HEK293T (cell line): ENCODE results near the gene MAPRE2.

Source experiments
- CTCF ChIA-PET: fragments of 350-600 bp; formaldehyde crosslinking; extraction: SDS; loops from one replicate; lab custom pipeline; 2021; ENCODE audit warnings: antibody characterized with exemption, inconsistent platforms; lab: Yijun Ruan, JAX
- POLR2A ChIA-PET: fragments of 350-600 bp; formaldehyde crosslinking; extraction: SDS; loops from one replicate; lab custom pipeline; 2020; ENCODE audit warnings: antibody characterized with exemption, inconsistent platforms; lab: Yijun Ruan, JAX
- DNase-seq: peaks from one replicate; pipeline ENCODE4 v3.0.0; 2012; ENCODE audit warnings: mixed read lengths; ENCODE audit errors: extremely low spot score
- ARNT ChIP-seq: fragments of 450-650 bp; IDR thresholded peaks from 2 replicates; pipeline ENCODE4 v1.6.1; 2017; ENCODE audit warnings: mild to moderate bottlenecking
- BHLHE40 ChIP-seq: fragments of 450-650 bp; IDR thresholded peaks from 2 replicates; pipeline ENCODE4 v1.6.1; 2016; ENCODE audit warnings: mild to moderate bottlenecking, moderate library complexity, borderline replicate concordance
- CTBP1 ChIP-seq: fragments of 450-650 bp; IDR thresholded peaks from 2 replicates; pipeline ENCODE4 v1.6.1; 2016; ENCODE audit warnings: borderline replicate concordance
- ELF4 ChIP-seq: fragments of 450-650 bp; IDR thresholded peaks from 2 replicates; pipeline ENCODE4 v1.6.1; 2017; ENCODE audit warnings: antibody characterized with exemption
- FOXA1 ChIP-seq: fragments of 450-650 bp; IDR thresholded peaks from 2 replicates; pipeline ENCODE4 v1.6.1; 2016; ENCODE audit warnings: mild to moderate bottlenecking
- FOXK2 ChIP-seq: fragments of 450-650 bp; IDR thresholded peaks from 2 replicates; pipeline ENCODE4 v1.6.1; 2016; ENCODE audit warnings: mild to moderate bottlenecking
- FOXM1 ChIP-seq: fragments of 450-650 bp; IDR thresholded peaks from 2 replicates; pipeline ENCODE4 v1.6.1; 2017; ENCODE audit warnings: mild to moderate bottlenecking, borderline replicate concordance
- HDGF ChIP-seq: fragments of 450-650 bp; IDR thresholded peaks from 2 replicates; pipeline ENCODE4 v1.6.1; 2017; ENCODE audit warnings: antibody characterized with exemption, borderline replicate concordance
- L3MBTL2 ChIP-seq: fragments of 450-650 bp; conservative IDR thresholded peaks from 2 replicates; pipeline ENCODE4 v1.6.1; 2016; ENCODE audit warnings: mild to moderate bottlenecking
- LEF1 ChIP-seq: fragments of 450-650 bp; IDR thresholded peaks from 2 replicates; pipeline ENCODE4 v1.6.1; 2017; ENCODE audit warnings: mild to moderate bottlenecking, borderline replicate concordance
- NFRKB ChIP-seq: fragments of 450-650 bp; IDR thresholded peaks from 2 replicates; pipeline ENCODE4 v1.6.1; 2016; ENCODE audit warnings: mild to moderate bottlenecking, moderate library complexity
- SP1 ChIP-seq: fragments of 450-650 bp; IDR thresholded peaks from 2 replicates; pipeline ENCODE4 v1.6.1; 2017
- SUZ12 ChIP-seq: fragments of 450-650 bp; IDR thresholded peaks from 2 replicates; pipeline ENCODE4 v1.6.1; 2016; ENCODE audit warnings: mild to moderate bottlenecking
- TARDBP ChIP-seq: fragments of 450-650 bp; IDR thresholded peaks from 2 replicates; pipeline ENCODE4 v1.6.1; 2016
- ZNF384 ChIP-seq: fragments of 450-650 bp; IDR thresholded peaks from 2 replicates; pipeline ENCODE4 v1.6.1; 2016
- TF ChIP-seq, protein P1 (sequence below): fragments of 450-650 bp; IDR thresholded peaks from 2 replicates; pipeline ENCODE4 v1.6.1; 2016

MAPRE2 gene

GRCh38 chr18:35038029-35038428 is 3.2 kb upstream of the MAPRE2 start:
- TF ChIP-seq FOXM1 (no peak), SP1 (no peak), FOXA1 (no peak), HDGF (no peak), FOXK2 (no peak), ELF4 (no peak), BHLHE40 (no peak), CTBP1 (no peak), L3MBTL2 (no peak), SUZ12 (no peak), NFRKB (no peak), ARNT (no peak), TARDBP (no peak), ZNF384 (no peak), LEF1 (no peak)
- TF ChIP-seq, protein P1, sequence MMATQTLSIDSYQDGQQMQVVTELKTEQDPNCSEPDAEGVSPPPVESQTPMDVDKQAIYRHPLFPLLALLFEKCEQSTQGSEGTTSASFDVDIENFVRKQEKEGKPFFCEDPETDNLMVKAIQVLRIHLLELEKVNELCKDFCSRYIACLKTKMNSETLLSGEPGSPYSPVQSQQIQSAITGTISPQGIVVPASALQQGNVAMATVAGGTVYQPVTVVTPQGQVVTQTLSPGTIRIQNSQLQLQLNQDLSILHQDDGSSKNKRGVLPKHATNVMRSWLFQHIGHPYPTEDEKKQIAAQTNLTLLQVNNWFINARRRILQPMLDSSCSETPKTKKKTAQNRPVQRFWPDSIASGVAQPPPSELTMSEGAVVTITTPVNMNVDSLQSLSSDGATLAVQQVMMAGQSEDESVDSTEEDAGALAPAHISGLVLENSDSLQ: no peak
- no peak for DNase-seq
- POLR2A ChIA-PET: no interaction called here
- CTCF ChIA-PET: no interaction called here

DNA sequence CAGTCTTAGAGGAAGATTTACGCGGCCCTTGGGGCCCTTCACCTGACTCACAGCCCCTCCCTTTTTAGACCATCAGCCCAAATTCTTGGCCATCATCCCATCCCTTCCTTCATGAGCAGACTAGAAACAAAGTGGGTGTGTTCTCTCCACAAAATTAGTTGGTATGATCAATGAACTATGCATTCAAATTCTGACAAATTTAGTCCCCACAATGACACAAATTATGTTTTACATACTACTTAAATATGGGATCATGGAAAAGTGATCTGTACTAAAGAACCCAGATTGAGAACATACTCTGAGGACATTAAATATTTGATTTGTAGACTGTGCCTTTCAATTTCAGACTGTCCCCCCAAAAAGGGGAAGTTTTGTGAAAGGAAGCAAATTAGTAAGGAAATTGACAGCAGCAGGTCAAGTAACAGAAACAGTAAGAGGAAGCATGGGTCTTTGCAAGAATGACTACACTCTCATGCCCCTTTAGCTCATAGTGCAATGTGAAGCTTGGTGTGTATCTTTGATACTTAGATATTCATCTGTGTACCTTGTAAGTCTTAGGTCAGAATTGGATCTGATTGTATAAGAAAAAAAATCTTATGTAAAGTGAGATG is 2.2 kb upstream of the MAPRE2 start:
- no peak for TF ChIP-seq TARDBP
- no peak for TF ChIP-seq ARNT
- no peak for TF ChIP-seq SP1
- no peak for TF ChIP-seq L3MBTL2
- no peak for TF ChIP-seq ZNF384
- TF ChIP-seq BHLHE40: no peak
- TF ChIP-seq HDGF: no peak
- TF ChIP-seq CTBP1: no peak
- no peak for TF ChIP-seq FOXM1
- TF ChIP-seq FOXK2: no peak
- no peak for TF ChIP-seq LEF1
- TF ChIP-seq ELF4: no peak
- TF ChIP-seq, protein P1: no peak
- no peak for TF ChIP-seq NFRKB
- CTCF ChIA-PET: interaction anchor here (0.7 to 1.6 kb wide), 2 partner anchors 9 to 121 kb away, joined by 4 read pairs; no protein-coding TSS in a partner anchor
- no peak for DNase-seq
- POLR2A ChIA-PET: interaction anchor here (2.4 kb wide), 1 partner anchor 13 kb away, joined by 14 read pairs; no protein-coding TSS in a partner anchor

DNA sequence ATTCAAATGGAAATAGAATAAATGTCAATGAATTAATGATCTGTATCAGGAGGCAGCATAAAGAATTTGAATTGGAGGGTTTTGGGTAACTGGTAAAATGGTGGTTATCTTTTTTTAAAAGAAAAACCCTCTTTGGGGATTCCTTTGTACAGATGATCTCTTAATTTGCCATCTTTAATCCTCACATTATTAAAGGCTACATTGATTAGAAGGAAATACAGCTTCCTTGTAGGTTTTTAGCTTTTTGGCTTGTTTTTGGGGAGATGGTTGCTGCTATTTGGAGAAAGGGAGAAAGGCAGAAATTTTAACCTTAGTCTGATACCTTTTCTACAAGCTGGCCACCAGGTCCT is 600 bp upstream of the MAPRE2 start:
- ChIA-PET POLR2A (interaction anchor here (0.6 to 3.1 kb wide), 11 partner anchors 12 to 305 kb away, joined by 3 to 18 read pairs (median 5); no protein-coding TSS in a partner anchor), CTCF (interaction anchor here (0.9 to 1.6 kb wide), 6 partner anchors 13 to 346 kb away, joined by 3 to 6 read pairs (median 4); no protein-coding TSS in a partner anchor)
- no peak for DNase-seq
- TF ChIP-seq TARDBP: no peak
- no peak for TF ChIP-seq ZNF384
- no peak for TF ChIP-seq SP1
- TF ChIP-seq NFRKB: no peak
- no peak for TF ChIP-seq BHLHE40
- TF ChIP-seq ELF4: no peak
- no peak for TF ChIP-seq FOXM1
- TF ChIP-seq LEF1: no peak
- no peak for TF ChIP-seq L3MBTL2
- TF ChIP-seq FOXA1: no peak
- no peak for TF ChIP-seq FOXK2
- TF ChIP-seq ARNT: no peak
- TF ChIP-seq, protein P1: no peak

GRCh38 chr18:35041815-35042387 is 688 bp downstream of the MAPRE2 start:
- no peak for TF ChIP-seq NFRKB
- TF ChIP-seq TARDBP: no peak
- TF ChIP-seq SP1: no peak
- TF ChIP-seq FOXA1: no peak
- TF ChIP-seq FOXK2: no peak
- TF ChIP-seq LEF1: no peak
- TF ChIP-seq FOXM1: no peak
- TF ChIP-seq ELF4: no peak
- no peak for TF ChIP-seq SUZ12
- no peak for TF ChIP-seq ARNT
- peak; percentile 71; the same call in 1 of the 2 replicates for TF ChIP-seq L3MBTL2
- TF ChIP-seq CTBP1: no peak
- TF ChIP-seq HDGF: no peak
- TF ChIP-seq, protein P1: peak; percentile 58
- no peak for TF ChIP-seq BHLHE40
- peak; percentile 52 for DNase-seq
- ChIA-PET POLR2A (interaction anchor here (0.9 to 3.1 kb wide), 13 partner anchors 9 to 304 kb away, joined by 3 to 18 read pairs (median 5); no protein-coding TSS in a partner anchor), CTCF (interaction anchor here (0.6 to 1.1 kb wide), 3 partner anchors 12 to 345 kb away, joined by 3 read pairs; no protein-coding TSS in a partner anchor)
